ENCODE data around the gene SUMF1. TPM values are rescaled to one million over a fixed set of nuclear protein-coding genes. Genes with fewer than 3 reads are reported as not detected.

Gene SUMF1
- total and polyA plus RNA-seq, 2 donors (not counting 1 experiment from before 2014, with no cell fraction given): 10.3 to 21.2 TPM

GRCh38 chr3:4356546-4357410 lies 110.3 kb downstream of the SUMF1 start:
- ChIA-PET CTCF (interaction anchor here (7.9 kb wide), 1 partner anchor 276 kb away, joined by 279 read pairs; no protein-coding TSS in a partner anchor), POLR2A (no interaction called here)
- 93% methylated on average over 3 of the region's 10 CpGs for WGBS (ENCODE audit: insufficient coverage)
- Histone ChIP-seq H3K79me2 (ENCODE audit: control insufficient read depth, insufficient read depth, low read length) (no peaks in the 10 kb centered on the region), H2AFZ (ENCODE audit: insufficient read depth, low read depth, low read length, poor library complexity, severe bottlenecking) (no peak overlapping the region), H3K4me1 (ENCODE audit: control insufficient read depth in 2 of 2, insufficient read depth in 2 of 2, low read length in 2 of 2) (no peaks in the 10 kb centered on the region), H3K4me2 (replicated peaks; ENCODE audit: low read depth, low read length, poor library complexity, severe bottlenecking) (no peak overlapping the region), H3K9me3 (ENCODE audit: control extremely low read depth in 1 of 3, control insufficient read depth in 2 of 3, insufficient read depth in 1 of 3, low read length in 2 of 3) (no peaks in the 10 kb centered on the region), H3K9ac (ENCODE audit: low read length) (no peak overlapping the region), H3K27ac (ENCODE audit: low read length in 2 of 2) (no peak overlapping the region), H4K20me1 (ENCODE audit: control insufficient read depth, insufficient read depth, low read length, poor library complexity, severe bottlenecking) (no peaks in the 10 kb centered on the region), H3K27me3 (replicated peaks in 1 of 4; ENCODE audit: control extremely low read depth in 1 of 4, control insufficient read depth in 3 of 4, insufficient read depth in 4 of 4, low read length in 3 of 4) (no peaks in the 10 kb centered on the region), H3K4me3 (ENCODE audit: control extremely low read depth in 1 of 5, extremely low read depth in 1 of 5, insufficient read depth in 1 of 5, low read depth in 2 of 5, low read length in 4 of 5) (no peak overlapping the region), H3K36me3 (replicated peaks in 1 of 2; ENCODE audit: control extremely low read depth in 1 of 2, control insufficient read depth in 1 of 2, extremely low read depth in 1 of 2, insufficient read depth in 2 of 2, low read length in 1 of 2) (peaks cover 2 to 9% of the 10 kb centered on the region in 2 experiments)
- Mint-ChIP-seq H3K4me1 (peaks cover 2% of the 10 kb centered on the region), H3K27me3 (no peaks in the 10 kb centered on the region), H3K4me3 (no peak overlapping the region), H3K27ac (no peak overlapping the region), H3K9me3 (ENCODE audit: insufficient read depth) (no peaks in the 10 kb centered on the region)
- no peak for DNase-seq
- no peak for ATAC-seq (ENCODE audit: low read depth)
- intact Hi-C loops (cut with micrococcal nuclease): loop anchor here (10.0 kb wide), 1 partner anchor 138 kb away; the partner anchor contains the start of gene ITPR1
- no peak for TF ChIP-seq EZH2 (IDR thresholded peaks at IDR 0.05; ENCODE audit: borderline replicate concordance, insufficient read depth, low read depth, low read length, poor library complexity, severe bottlenecking)
- TF ChIP-seq, protein P1, sequence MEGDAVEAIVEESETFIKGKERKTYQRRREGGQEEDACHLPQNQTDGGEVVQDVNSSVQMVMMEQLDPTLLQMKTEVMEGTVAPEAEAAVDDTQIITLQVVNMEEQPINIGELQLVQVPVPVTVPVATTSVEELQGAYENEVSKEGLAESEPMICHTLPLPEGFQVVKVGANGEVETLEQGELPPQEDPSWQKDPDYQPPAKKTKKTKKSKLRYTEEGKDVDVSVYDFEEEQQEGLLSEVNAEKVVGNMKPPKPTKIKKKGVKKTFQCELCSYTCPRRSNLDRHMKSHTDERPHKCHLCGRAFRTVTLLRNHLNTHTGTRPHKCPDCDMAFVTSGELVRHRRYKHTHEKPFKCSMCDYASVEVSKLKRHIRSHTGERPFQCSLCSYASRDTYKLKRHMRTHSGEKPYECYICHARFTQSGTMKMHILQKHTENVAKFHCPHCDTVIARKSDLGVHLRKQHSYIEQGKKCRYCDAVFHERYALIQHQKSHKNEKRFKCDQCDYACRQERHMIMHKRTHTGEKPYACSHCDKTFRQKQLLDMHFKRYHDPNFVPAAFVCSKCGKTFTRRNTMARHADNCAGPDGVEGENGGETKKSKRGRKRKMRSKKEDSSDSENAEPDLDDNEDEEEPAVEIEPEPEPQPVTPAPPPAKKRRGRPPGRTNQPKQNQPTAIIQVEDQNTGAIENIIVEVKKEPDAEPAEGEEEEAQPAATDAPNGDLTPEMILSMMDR (IDR thresholded peaks at IDR 0.05): no peak

GRCh38 chr3:4356220-4356540 lies 110.9 kb downstream of the SUMF1 start:
- intact Hi-C loops (cut with micrococcal nuclease): loop anchor here (10.0 kb wide), 1 partner anchor 139 kb away; the partner anchor contains the start of gene ITPR1
- no peak overlapping the region for H3K27ac Mint-ChIP-seq
- no peaks in the 10 kb centered on the region for H3K27me3 ChIP-seq (replicated peaks in 1 of 4; ENCODE audit: control extremely low read depth in 1 of 4, control insufficient read depth in 3 of 4, insufficient read depth in 4 of 4, low read length in 3 of 4)
- H3K4me2 ChIP-seq (replicated peaks; ENCODE audit: low read depth, low read length, poor library complexity, severe bottlenecking): no peak overlapping the region
- H3K4me3 Mint-ChIP-seq: no peak overlapping the region
- H3K4me1 Mint-ChIP-seq: peaks cover 6% of the 10 kb centered on the region
- H3K9ac ChIP-seq (ENCODE audit: low read length): no peak overlapping the region
- H3K36me3 ChIP-seq (replicated peaks in 1 of 2; ENCODE audit: control extremely low read depth in 1 of 2, control insufficient read depth in 1 of 2, extremely low read depth in 1 of 2, insufficient read depth in 2 of 2, low read length in 1 of 2): peaks cover 2 to 9% of the 10 kb centered on the region in 2 experiments
- H4K20me1 ChIP-seq (ENCODE audit: control insufficient read depth, insufficient read depth, low read length, poor library complexity, severe bottlenecking): no peaks in the 10 kb centered on the region
- no peaks in the 10 kb centered on the region for H3K79me2 ChIP-seq (ENCODE audit: control insufficient read depth, insufficient read depth, low read length)
- H3K9me3 Mint-ChIP-seq (ENCODE audit: insufficient read depth): no peaks in the 10 kb centered on the region
- 97% methylated on average over 6 of the region's 6 CpGs for WGBS (ENCODE audit: insufficient coverage)
- DNase-seq: no peak
- TF ChIP-seq, protein P1 (IDR thresholded peaks at IDR 0.05): no peak
- no peak for TF ChIP-seq EZH2 (IDR thresholded peaks at IDR 0.05; ENCODE audit: borderline replicate concordance, insufficient read depth, low read depth, low read length, poor library complexity, severe bottlenecking)
- no peak overlapping the region for H3K4me3 ChIP-seq (ENCODE audit: control extremely low read depth in 1 of 5, extremely low read depth in 1 of 5, insufficient read depth in 1 of 5, low read depth in 2 of 5, low read length in 4 of 5)
- ChIA-PET POLR2A (no interaction called here), CTCF (interaction anchor here (7.9 kb wide), 1 partner anchor 276 kb away, joined by 279 read pairs; no protein-coding TSS in a partner anchor)
- no peak overlapping the region for H3K27ac ChIP-seq (ENCODE audit: low read length in 2 of 2)
- H2AFZ ChIP-seq (ENCODE audit: insufficient read depth, low read depth, low read length, poor library complexity, severe bottlenecking): no peak overlapping the region
- no peaks in the 10 kb centered on the region for H3K9me3 ChIP-seq (ENCODE audit: control extremely low read depth in 1 of 3, control insufficient read depth in 2 of 3, insufficient read depth in 1 of 3, low read length in 2 of 3)
- ATAC-seq (ENCODE audit: low read depth): no peak
- no peaks in the 10 kb centered on the region for H3K27me3 Mint-ChIP-seq
- H3K4me1 ChIP-seq (ENCODE audit: control insufficient read depth in 2 of 2, insufficient read depth in 2 of 2, low read length in 2 of 2): peaks cover 2 to 4% of the 10 kb centered on the region in 2 donors
